ENCODE data around the gene CCDC88A. TPM values are rescaled to one million over a fixed set of nuclear protein-coding genes. Genes with fewer than 3 reads are reported as not detected.

The CCDC88A gene
- total RNA-seq, 2 experiments from 2014 or later: 109 to 110 TPM

GRCh38 chr2:55309446-55309845, 110.2 kb downstream of the CCDC88A start:
- BruUV-seq (replicated peaks): no TSS peak
- CTCF ChIA-PET (ENCODE audit: unreplicated experiment): no interaction called here

GRCh38 chr2:55302241-55302640, 117.4 kb downstream of the CCDC88A start:
- no peak overlapping the region for H3K4me2 ChIP-seq (ENCODE audit: low read length)
- intact Hi-C loops (cut with micrococcal nuclease; ENCODE audit: unreplicated experiment): no loop called here
- DNase-seq (ENCODE audit: low spot score): no peak
- H3K9me2 ChIP-seq (ENCODE audit: insufficient read depth, low read length): no peaks in the 10 kb centered on the region
- H4K20me1 ChIP-seq (ENCODE audit: insufficient read depth, low read length): no peaks in the 10 kb centered on the region
- no peak overlapping the region for H2AFZ ChIP-seq (ENCODE audit: low read length)
- H3K36me3 ChIP-seq (ENCODE audit: insufficient read depth, low read length): peaks cover 81% of the 10 kb centered on the region
- no TSS peak for BruUV-seq (replicated peaks)
- no peaks in the 10 kb centered on the region for H3K9me3 ChIP-seq (ENCODE audit: low read length)
- H3K27ac ChIP-seq (ENCODE audit: low read depth, low read length, poor library complexity, severe bottlenecking): no peak overlapping the region
- ChIA-PET POLR2A (no interaction called here), CTCF (ENCODE audit: unreplicated experiment) (no interaction called here)
- H3K4me1 ChIP-seq (ENCODE audit: insufficient read depth, low read length, poor library complexity, severe bottlenecking): no peaks in the 10 kb centered on the region
- H3K79me2 ChIP-seq (ENCODE audit: insufficient read depth, low read depth, low read length): no peaks in the 10 kb centered on the region
- no peak overlapping the region for H3K4me3 ChIP-seq (ENCODE audit: low read depth, low read length, poor library complexity, severe bottlenecking)
- TF ChIP-seq EZH2phosphoT487 (IDR thresholded peaks at IDR 0.05; ENCODE audit: borderline replicate concordance, low read depth, low read length): no peak
- no peak for TF ChIP-seq CTCF (conservative IDR thresholded peaks at IDR 0.05; ENCODE audit: low read length)

More at GRCh38 chr2:55309446-55309845, 110.2 kb downstream of the CCDC88A start:
- DNase-seq (ENCODE audit: low spot score): no peak
- POLR2A ChIA-PET: interaction anchor here (0.6 to 1.0 kb wide), 3 partner anchors 20 to 611 kb away, joined by 3 to 4 read pairs (median 3); no protein-coding TSS in a partner anchor
- no peak overlapping the region for H2AFZ ChIP-seq (ENCODE audit: low read length)
- H3K36me3 ChIP-seq (ENCODE audit: insufficient read depth, low read length): peaks cover 89% of the 10 kb centered on the region
- H3K4me3 ChIP-seq (ENCODE audit: low read depth, low read length, poor library complexity, severe bottlenecking): no peak overlapping the region
- no peak overlapping the region for H3K4me2 ChIP-seq (ENCODE audit: low read length)
- H3K27ac ChIP-seq (ENCODE audit: low read depth, low read length, poor library complexity, severe bottlenecking): no peak overlapping the region
- H3K4me1 ChIP-seq (ENCODE audit: insufficient read depth, low read length, poor library complexity, severe bottlenecking): no peaks in the 10 kb centered on the region
- intact Hi-C loops (cut with micrococcal nuclease; ENCODE audit: unreplicated experiment): no loop called here
- no peaks in the 10 kb centered on the region for H4K20me1 ChIP-seq (ENCODE audit: insufficient read depth, low read length)
- H3K79me2 ChIP-seq (ENCODE audit: insufficient read depth, low read depth, low read length): no peaks in the 10 kb centered on the region
- TF ChIP-seq EZH2phosphoT487 (IDR thresholded peaks at IDR 0.05; ENCODE audit: borderline replicate concordance, low read depth, low read length) (no peak), CTCF (conservative IDR thresholded peaks at IDR 0.05; ENCODE audit: low read length) (no peak)
- no peaks in the 10 kb centered on the region for H3K9me3 ChIP-seq (ENCODE audit: low read length)
- no peaks in the 10 kb centered on the region for H3K9me2 ChIP-seq (ENCODE audit: insufficient read depth, low read length)

- H3K9me3 ChIP-seq (ENCODE audit: low read length): no peaks in the 10 kb centered on the region
- H3K4me2 ChIP-seq (ENCODE audit: low read length): no peak overlapping the region
- no peak overlapping the region for H2AFZ ChIP-seq (ENCODE audit: low read length)
- no peak overlapping the region for H3K4me3 ChIP-seq (ENCODE audit: low read depth, low read length, poor library complexity, severe bottlenecking)
- no peak overlapping the region for H3K27ac ChIP-seq (ENCODE audit: low read depth, low read length, poor library complexity, severe bottlenecking)
- intact Hi-C loops (cut with micrococcal nuclease; ENCODE audit: unreplicated experiment): no loop called here
- H3K9me2 ChIP-seq (ENCODE audit: insufficient read depth, low read length): no peaks in the 10 kb centered on the region
- no peak for DNase-seq (ENCODE audit: low spot score)
- peaks cover 76% of the 10 kb centered on the region for H3K36me3 ChIP-seq (ENCODE audit: insufficient read depth, low read length)
- no peaks in the 10 kb centered on the region for H3K4me1 ChIP-seq (ENCODE audit: insufficient read depth, low read length, poor library complexity, severe bottlenecking)
- ChIA-PET POLR2A (no interaction called here), CTCF (ENCODE audit: unreplicated experiment) (no interaction called here)
- H4K20me1 ChIP-seq (ENCODE audit: insufficient read depth, low read length): no peaks in the 10 kb centered on the region
- TF ChIP-seq EZH2phosphoT487 (IDR thresholded peaks at IDR 0.05; ENCODE audit: borderline replicate concordance, low read depth, low read length) (no peak), CTCF (conservative IDR thresholded peaks at IDR 0.05; ENCODE audit: low read length) (no peak)
- BruUV-seq (replicated peaks): no TSS peak
- no peaks in the 10 kb centered on the region for H3K79me2 ChIP-seq (ENCODE audit: insufficient read depth, low read depth, low read length)
Observed at GRCh38 chr2:55301277-55301676, 118.4 kb downstream of the CCDC88A start.
